Fibroblast of lung (primary cell): ENCODE data around the gene SCP2. TPM values are rescaled to one million over a fixed set of nuclear protein-coding genes. Genes with fewer than 3 reads are reported as not detected.

Experiments
- DNase-seq, 2 donors: peaks; one replicate each; pipeline versions ENCODE4 v3.0.0 to v3.0.0-alpha.2; 2010; ENCODE audit warnings: low read depth in 2 of 2
- H2AFZ ChIP-seq: 2 replicates; pipeline ENCODE4 v1.5.1; 2012; ENCODE audit warnings: low read length, control low read depth, inconsistent platforms
- H3K27ac ChIP-seq: 2 replicates; pipeline ENCODE4 v1.5.1; 2011; ENCODE audit warnings: low read length, control low read depth; ENCODE audit not compliant: insufficient read depth
- H3K27me3 ChIP-seq: 2 replicates; pipeline ENCODE4 v1.5.1; 2011; ENCODE audit warnings: mild to moderate bottlenecking, low read length; ENCODE audit not compliant: control insufficient read depth, insufficient read depth
- H3K36me3 ChIP-seq: 2 replicates; pipeline ENCODE4 v1.5.1; 2011; ENCODE audit warnings: low read length; ENCODE audit not compliant: control insufficient read depth, insufficient read depth
- H3K4me1 ChIP-seq: 2 replicates; pipeline ENCODE4 v1.5.1; 2011; ENCODE audit warnings: low read length; ENCODE audit not compliant: control insufficient read depth, insufficient read depth; ENCODE audit errors: extremely low read depth
- H3K4me2 ChIP-seq: 2 replicates; pipeline ENCODE4 v1.5.1; 2011; ENCODE audit warnings: low read length, control low read depth; ENCODE audit not compliant: insufficient read depth; ENCODE audit errors: extremely low read depth
- H3K4me3 ChIP-seq, 4 experiments: fragments of 200-600 bp in 1 of 4; sonication (generic) in 1 of 4; replicated peaks in 1 of 4; 2 replicates each; pipeline ENCODE4 v1.5.1; 2011 to 2016; ENCODE audit warnings: low read length in 4 of 4, low read depth in 3 of 4, mild to moderate bottlenecking in 3 of 4, control low read depth in 2 of 4, inconsistent platforms in 1 of 4, mixed read lengths in 1 of 4; ENCODE audit not compliant: insufficient read depth in 1 of 4; ENCODE audit errors: control extremely low read depth in 1 of 4
- H3K79me2 ChIP-seq: 2 replicates; pipeline ENCODE4 v1.5.1; 2012; ENCODE audit warnings: mild to moderate bottlenecking, low read length, inconsistent platforms; ENCODE audit not compliant: control insufficient read depth, insufficient read depth
- H3K9ac ChIP-seq: 2 replicates; pipeline ENCODE4 v1.5.1; 2011; ENCODE audit warnings: mild to moderate bottlenecking, low read length, control low read depth; ENCODE audit not compliant: insufficient read depth
- H3K9me3 ChIP-seq: 2 replicates; pipeline ENCODE4 v1.5.1; 2012; ENCODE audit warnings: low read depth, low read length; ENCODE audit not compliant: control insufficient read depth, insufficient read depth
- H4K20me1 ChIP-seq: 2 replicates; pipeline ENCODE4 v1.5.1; 2011; ENCODE audit warnings: low read length; ENCODE audit not compliant: control insufficient read depth, insufficient read depth; ENCODE audit errors: extremely low read depth
- CTCF ChIP-seq, 2 donors: IDR thresholded peaks in 1 of 2; conservative IDR thresholded peaks in 1 of 2; 1 replicate in 1 of 2; 2 replicates in 1 of 2; pipeline ENCODE4 v1.5.1; 2011 to 2012; ENCODE audit warnings: low read length in 2 of 2, control low read depth in 1 of 2, inconsistent platforms in 1 of 2, low read depth in 1 of 2, mild to moderate bottlenecking in 1 of 2
- EZH2 ChIP-seq: IDR thresholded peaks from 2 replicates; pipeline ENCODE4 v1.5.1; 2012; ENCODE audit warnings: low read length, control low read depth, mild to moderate bottlenecking; ENCODE audit errors: missing control alignments
- polyA plus RNA-seq, 2 donors: library from polyadenylated mRNA; depleted of rRNA in 1 of 2; stranded (reverse) in 1 of 2; unstranded in 1 of 2; fragments of >200 nt; gene quantifications; 2 replicates each; pipeline ENCODE4 v1.2.1, GENCODE V29; 2011 to 2012; ENCODE audit warnings: missing spikeins in 1 of 2
- total RNA-seq: library from RNA; depleted of rRNA; stranded (reverse); fragments of >200 nt; gene quantifications from 2 replicates; pipeline ENCODE4 v1.2.1, GENCODE V29; 2014

Gene SCP2
- total and polyA plus RNA-seq, 2 donors (not counting 1 experiment from before 2014, with no cell fraction given), result 222 to 305 TPM

GRCh38 chr1:53068314-53069099 lies 141.4 kb downstream of the SCP2 start:
- Histone ChIP-seq H4K20me1 (no peaks in the 10 kb centered on the region), H3K4me3 (no peak overlapping the region), H3K4me1 (peaks cover 7% of the 10 kb centered on the region), H3K27me3 (no peaks in the 10 kb centered on the region), H3K79me2 (no peaks in the 10 kb centered on the region), H3K4me2 (no peak overlapping the region), H3K9me3 (no peaks in the 10 kb centered on the region), H3K9ac (no peak overlapping the region), H2AFZ (no peak overlapping the region), H3K27ac (no peak overlapping the region), H3K36me3 (peaks cover 10% of the 10 kb centered on the region)
- TF ChIP-seq CTCF (conservative IDR thresholded peaks at IDR 0.05 in 1 of 2, IDR thresholded peaks at IDR 0.05 in 1 of 2; ENCODE audit: low read depth in 1 of 2, low read length in 2 of 2) (no peak), EZH2 (no peak)
- no peak for DNase-seq

DNA sequence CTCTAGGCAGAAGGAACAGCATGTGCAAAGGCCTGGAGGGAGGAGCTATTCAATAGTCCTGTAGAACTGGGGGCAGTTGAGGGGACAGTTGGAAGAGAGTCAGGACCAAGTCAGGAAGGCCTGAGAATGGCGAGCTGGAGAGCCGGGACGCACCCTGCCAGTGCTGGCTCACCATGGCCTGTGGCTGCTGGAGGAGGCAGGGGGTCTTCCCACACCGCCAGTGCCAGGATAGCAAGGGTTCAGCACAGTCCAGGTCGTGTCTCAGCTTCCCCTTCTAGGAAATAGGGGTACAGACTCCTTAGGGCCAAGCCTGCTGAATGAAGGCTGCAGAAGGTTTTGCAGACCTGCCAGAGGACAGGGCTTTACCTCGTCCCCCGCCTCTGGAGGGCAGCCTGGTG lies 142.2 kb downstream of the SCP2 start:
- H3K27ac ChIP-seq, result no peak overlapping the region
- peaks cover 10% of the 10 kb centered on the region for H3K36me3 ChIP-seq
- no peaks in the 10 kb centered on the region for H4K20me1 ChIP-seq
- no peak overlapping the region for H2AFZ ChIP-seq
- no peak for TF ChIP-seq CTCF (conservative IDR thresholded peaks at IDR 0.05 in 1 of 2, IDR thresholded peaks at IDR 0.05 in 1 of 2; ENCODE audit: low read depth in 1 of 2, low read length in 2 of 2)
- H3K9ac ChIP-seq, result no peak overlapping the region
- H3K4me2 ChIP-seq, result no peak overlapping the region
- no peaks in the 10 kb centered on the region for H3K79me2 ChIP-seq
- peaks cover 7% of the 10 kb centered on the region for H3K4me1 ChIP-seq
- no peaks in the 10 kb centered on the region for H3K27me3 ChIP-seq
- no peak overlapping the region for H3K4me3 ChIP-seq
- DNase-seq, result no peak
- H3K9me3 ChIP-seq, result no peaks in the 10 kb centered on the region

DNA sequence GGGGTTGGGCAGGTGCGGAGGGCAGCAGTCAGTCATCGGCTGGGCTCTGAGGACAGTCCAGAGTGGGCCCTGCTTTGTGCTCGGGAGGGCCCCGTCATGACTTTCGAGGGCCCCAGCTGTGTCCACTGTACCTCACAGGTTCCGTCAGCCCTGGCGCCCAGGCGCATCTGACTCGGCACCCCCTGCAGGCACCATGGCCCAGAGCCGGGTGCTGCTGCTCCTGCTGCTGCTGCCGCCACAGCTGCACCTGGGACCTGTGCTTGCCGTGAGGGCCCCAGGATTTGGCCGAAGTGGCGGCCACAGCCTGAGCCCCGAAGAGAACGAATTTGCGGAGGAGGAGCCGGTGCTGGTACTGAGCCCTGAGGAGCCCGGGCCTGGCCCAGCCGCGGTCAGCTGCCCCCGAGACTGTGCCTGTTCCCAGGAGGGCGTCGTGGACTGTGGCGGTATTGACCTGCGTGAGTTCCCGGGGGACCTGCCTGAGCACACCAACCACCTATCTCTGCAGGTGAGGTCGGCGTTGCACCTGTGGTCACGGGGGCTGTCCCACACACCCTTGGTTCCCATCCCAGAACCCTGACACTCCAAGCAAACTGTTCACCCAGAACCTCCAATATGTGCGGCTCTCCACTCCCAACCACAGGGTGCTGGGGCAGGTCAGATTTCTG lies 142.7 kb downstream of the SCP2 start:
- H3K4me3 ChIP-seq, result no peak overlapping the region
- no peak for TF ChIP-seq EZH2
- TF ChIP-seq CTCF (conservative IDR thresholded peaks at IDR 0.05 in 1 of 2, IDR thresholded peaks at IDR 0.05 in 1 of 2; ENCODE audit: low read depth in 1 of 2, low read length in 2 of 2), result no peak
- H3K27ac ChIP-seq, result no peak overlapping the region
- H3K36me3 ChIP-seq, result peaks cover 10% of the 10 kb centered on the region
- H4K20me1 ChIP-seq, result no peaks in the 10 kb centered on the region
- H3K4me1 ChIP-seq, result peaks cover 7% of the 10 kb centered on the region
- DNase-seq, result no peak
- H3K9ac ChIP-seq, result no peak overlapping the region
- H2AFZ ChIP-seq, result no peak overlapping the region
- no peak overlapping the region for H3K4me2 ChIP-seq
- H3K79me2 ChIP-seq, result no peaks in the 10 kb centered on the region
- H3K27me3 ChIP-seq, result no peaks in the 10 kb centered on the region
- no peaks in the 10 kb centered on the region for H3K9me3 ChIP-seq
